Measurements from ENCODE around the gene NCAPG2. TPM values are rescaled to one million over a fixed set of nuclear protein-coding genes. Genes with fewer than 3 reads are reported as not detected.
A peak's percentile ranks its signal among the peaks of the same experiment; 100 is the strongest.

Gene NCAPG2
- total and polyA plus RNA-seq, 10 of the 15 experiments (the other 5 are each of a cell fraction or from before 2014, with no cell fraction given) = 11.2 to 78.2 (median 49.2) TPM

GRCh38 chr7:158633055-158633956 lies 71.3 kb downstream of the NCAPG2 start:
- ChIA-PET POLR2A (no interaction called here), SMC1A (ENCODE audit: uncharacterized antibody, unreplicated experiment) (interaction anchor here (1.1 kb wide), 1 partner anchor 20 kb away, joined by 3 read pairs; no protein-coding TSS in a partner anchor), CTCF (interaction anchor here (1.4 kb wide), 1 partner anchor 14 kb away, joined by 4 read pairs; no protein-coding TSS in a partner anchor), RAD21 (ENCODE audit: unreplicated experiment) (no interaction called here)
- Histone ChIP-seq H4K20me1 (ENCODE audit: control insufficient read depth, insufficient read depth) (no peaks in the 10 kb centered on the region), H3K9me3 (replicated peaks; ENCODE audit: control insufficient read depth, insufficient read depth, low read length) (no peaks in the 10 kb centered on the region), H2AFZ (ENCODE audit: control insufficient read depth, low read depth, low read length) (peak overlapping the region; percentile 29; the same call in 1 of the 2 replicates), H3K27me3 (replicated peaks in 1 of 2; ENCODE audit: control insufficient read depth in 2 of 2, insufficient read depth in 2 of 2, low read length in 1 of 2) (no peaks in the 10 kb centered on the region), H3K36me3 (ENCODE audit: control insufficient read depth in 2 of 2, insufficient read depth in 2 of 2, low read length in 1 of 2) (peaks cover 7 to 13% of the 10 kb centered on the region in 2 experiments), H3K4me2 (ENCODE audit: control insufficient read depth, insufficient read depth) (peak overlapping the region; percentile 42; the same call in 1 of the 2 replicates), H3K4me1 (ENCODE audit: control insufficient read depth, insufficient read depth, low read length) (peaks cover 8% of the 10 kb centered on the region; the same call in 1 of the 2 replicates), H3K27ac (ENCODE audit: control insufficient read depth, insufficient read depth) (peak overlapping the region; percentile 63), H3K79me2 (ENCODE audit: control insufficient read depth, insufficient read depth, low read length) (no peaks in the 10 kb centered on the region), H3K9ac (ENCODE audit: control insufficient read depth, insufficient read depth, low read length) (peak overlapping the region; percentile 20; the same call in 1 of the 2 replicates), H3K4me3 (no peak overlapping the region)
- peak; percentile 11 for DNase-seq (ENCODE audit: low read depth, low spot score)
- TF ChIP-seq LARP7 (IDR thresholded peaks at IDR 0.05) = no peak
- TF ChIP-seq PAX5 (IDR thresholded peaks at IDR 0.05; ENCODE audit: borderline replicate concordance, low read depth, low read length) = peak; percentile 74; the same call in 1 of the 2 replicates
- TF ChIP-seq POLR2A (IDR thresholded peaks at IDR 0.05; ENCODE audit: low read depth, low read length) = peak; percentile 43; the same call in 1 of the 2 replicates
- in situ Hi-C loops (cut with MboI) (no loop called here), intact Hi-C loops (cut with micrococcal nuclease; ENCODE audit: unreplicated experiment) (no loop called here)
- WGBS (ENCODE audit: insufficient coverage, insufficient replicate concordance, low lambda C conversion rate, missing lambda C conversion rate) = 6% methylated on average over 11 of the region's 11 CpGs
- ATAC-seq = peak; percentile 76
- no peak for FAIRE-seq
- no TSS peak for BruUV-seq (replicated peaks)

DNA sequence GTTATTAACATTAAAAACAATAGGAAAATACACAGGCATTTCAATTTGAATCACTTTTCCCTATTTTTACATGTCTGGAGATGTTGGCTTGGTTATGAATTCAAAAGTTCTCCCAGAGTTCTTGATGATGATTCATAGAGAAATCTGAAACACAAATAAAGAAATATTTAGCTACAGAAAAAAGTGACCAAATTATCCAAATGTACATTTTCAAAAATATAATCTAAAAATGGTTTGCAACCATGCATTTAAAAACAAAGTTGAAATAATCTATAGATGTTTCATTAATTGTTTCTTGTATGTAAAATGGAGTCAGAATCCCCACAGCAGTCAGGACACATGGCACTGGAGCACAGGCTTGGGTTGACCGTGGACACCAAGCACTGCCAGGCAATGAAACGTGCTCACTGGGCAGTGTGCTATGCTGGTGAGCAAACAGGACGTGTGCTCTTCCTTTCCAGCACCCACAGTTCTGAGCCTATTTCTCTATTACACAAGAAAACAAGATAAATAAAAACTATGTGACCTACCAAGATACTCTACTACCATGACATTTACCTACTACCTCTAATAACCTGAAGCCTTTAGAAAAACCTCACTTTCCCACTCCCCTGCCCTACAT lies 72.9 kb downstream of the NCAPG2 start:
- in situ Hi-C loops (cut with MboI) = no loop called here
- no peak overlapping the region for H3K4me2 ChIP-seq (ENCODE audit: control insufficient read depth, insufficient read depth)
- no peak overlapping the region for H3K4me3 ChIP-seq
- no peaks in the 10 kb centered on the region for H3K27me3 ChIP-seq (replicated peaks in 1 of 2; ENCODE audit: control insufficient read depth in 2 of 2, insufficient read depth in 2 of 2, low read length in 1 of 2)
- no peak overlapping the region for H3K27ac ChIP-seq (ENCODE audit: control insufficient read depth, insufficient read depth)
- RAD21 ChIA-PET (ENCODE audit: unreplicated experiment) = no interaction called here
- POLR2A ChIA-PET = no interaction called here
- peaks cover 8% of the 10 kb centered on the region; the same call in 1 of the 2 replicates for H3K4me1 ChIP-seq (ENCODE audit: control insufficient read depth, insufficient read depth, low read length)
- H3K9me3 ChIP-seq (replicated peaks; ENCODE audit: control insufficient read depth, insufficient read depth, low read length) = no peaks in the 10 kb centered on the region
- no peaks in the 10 kb centered on the region for H3K79me2 ChIP-seq (ENCODE audit: control insufficient read depth, insufficient read depth, low read length)
- peaks cover 2 to 13% of the 10 kb centered on the region in 2 experiments for H3K36me3 ChIP-seq (ENCODE audit: control insufficient read depth in 2 of 2, insufficient read depth in 2 of 2, low read length in 1 of 2)
- H4K20me1 ChIP-seq (ENCODE audit: control insufficient read depth, insufficient read depth) = no peaks in the 10 kb centered on the region
- WGBS (ENCODE audit: insufficient coverage, insufficient replicate concordance, low lambda C conversion rate, missing lambda C conversion rate) = 29% methylated on average over 3 of the region's 3 CpGs
- DNase-seq (ENCODE audit: low read depth, low spot score) = no peak
- intact Hi-C loops (cut with micrococcal nuclease; ENCODE audit: unreplicated experiment) = no loop called here
- no peak overlapping the region for H2AFZ ChIP-seq (ENCODE audit: control insufficient read depth, low read depth, low read length)
- SMC1A ChIA-PET (ENCODE audit: uncharacterized antibody, unreplicated experiment) = no interaction called here
- BruUV-seq (replicated peaks) = no TSS peak
- no peak overlapping the region for H3K9ac ChIP-seq (ENCODE audit: control insufficient read depth, insufficient read depth, low read length)
- ATAC-seq = no peak
- no peak for FAIRE-seq
- TF ChIP-seq ZNF622 (IDR thresholded peaks at IDR 0.05) = no peak
- no peak for TF ChIP-seq SREBF2 (IDR thresholded peaks at IDR 0.05; ENCODE audit: low read length)
- TF ChIP-seq ZNF384 (IDR thresholded peaks at IDR 0.05; ENCODE audit: borderline replicate concordance, low read depth, low read length) = no peak
- TF ChIP-seq NFIC (IDR thresholded peaks at IDR 0.05; ENCODE audit: low read depth, low read length) = no peak
- no peak for TF ChIP-seq POLR2AphosphoS2 (IDR thresholded peaks at IDR 0.05; ENCODE audit: low read depth, low read length)
- no peak for TF ChIP-seq BMI1 (IDR thresholded peaks at IDR 0.05; ENCODE audit: borderline replicate concordance)
- no peak for TF ChIP-seq CEBPZ (IDR thresholded peaks at IDR 0.05; ENCODE audit: low read depth, low read length)
- TF ChIP-seq RAD51 (IDR thresholded peaks at IDR 0.05) = no peak
- no peak for TF ChIP-seq BHLHE40 (IDR thresholded peaks at IDR 0.05; ENCODE audit: borderline replicate concordance in 1 of 2, low read depth in 2 of 2, low read length in 1 of 2)
- CTCF ChIA-PET = no interaction called here
